ENCODE measurements around the gene IGF2.

The IGF2 gene

GRCh38 chr11:2122222-2122906 is 16.8 kb downstream of the IGF2 start:
- TF ChIP-seq ZNF670 (tag by site-specific recombination; IDR thresholded peaks at IDR 0.05; ENCODE audit: low read depth) (no peak), ZNF792 (tag by site-specific recombination; IDR thresholded peaks at IDR 0.05) (no peak), INSM2 (tag by site-specific recombination; IDR thresholded peaks at IDR 0.05) (no peak), ZNF248 (tag by site-specific recombination; IDR thresholded peaks at IDR 0.05) (no peak), ZNF433 (tag by site-specific recombination; IDR thresholded peaks at IDR 0.05; ENCODE audit: low read depth) (no peak), KLF16 (tag by site-specific recombination; IDR thresholded peaks at IDR 0.05) (no peak), ZNF114 (tag by site-specific recombination; IDR thresholded peaks at IDR 0.05) (no peak), KLF8 (tag by site-specific recombination; IDR thresholded peaks at IDR 0.05) (no peak), ZNF416 (tag by site-specific recombination; IDR thresholded peaks at IDR 0.05) (no peak), ZNF274 (IDR thresholded peaks at IDR 0.05; ENCODE audit: low read length) (no peak), ZNF274 (tag by site-specific recombination; IDR thresholded peaks at IDR 0.05; ENCODE audit: borderline replicate concordance) (no peak), ZNF175 (tag by site-specific recombination; IDR thresholded peaks at IDR 0.05) (no peak), ZNF777 (tag by site-specific recombination; IDR thresholded peaks at IDR 0.05; ENCODE audit: borderline replicate concordance) (no peak), ZNF157 (tag by site-specific recombination; IDR thresholded peaks at IDR 0.05) (no peak)
- TF ChIP-seq, protein P1, sequence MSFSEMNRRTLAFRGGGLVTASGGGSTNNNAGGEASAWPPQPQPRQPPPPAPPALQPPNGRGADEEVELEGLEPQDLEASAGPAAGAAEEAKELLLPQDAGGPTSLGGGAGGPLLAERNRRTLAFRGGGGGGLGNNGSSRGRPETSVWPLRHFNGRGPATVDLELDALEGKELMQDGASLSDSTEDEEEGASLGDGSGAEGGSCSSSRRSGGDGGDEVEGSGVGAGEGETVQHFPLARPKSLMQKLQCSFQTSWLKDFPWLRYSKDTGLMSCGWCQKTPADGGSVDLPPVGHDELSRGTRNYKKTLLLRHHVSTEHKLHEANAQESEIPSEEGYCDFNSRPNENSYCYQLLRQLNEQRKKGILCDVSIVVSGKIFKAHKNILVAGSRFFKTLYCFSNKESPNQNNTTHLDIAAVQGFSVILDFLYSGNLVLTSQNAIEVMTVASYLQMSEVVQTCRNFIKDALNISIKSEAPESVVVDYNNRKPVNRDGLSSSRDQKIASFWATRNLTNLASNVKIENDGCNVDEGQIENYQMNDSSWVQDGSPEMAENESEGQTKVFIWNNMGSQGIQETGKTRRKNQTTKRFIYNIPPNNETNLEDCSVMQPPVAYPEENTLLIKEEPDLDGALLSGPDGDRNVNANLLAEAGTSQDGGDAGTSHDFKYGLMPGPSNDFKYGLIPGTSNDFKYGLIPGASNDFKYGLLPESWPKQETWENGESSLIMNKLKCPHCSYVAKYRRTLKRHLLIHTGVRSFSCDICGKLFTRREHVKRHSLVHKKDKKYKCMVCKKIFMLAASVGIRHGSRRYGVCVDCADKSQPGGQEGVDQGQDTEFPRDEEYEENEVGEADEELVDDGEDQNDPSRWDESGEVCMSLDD (tag by site-specific recombination; IDR thresholded peaks at IDR 0.05), result no peak
- TF ChIP-seq, protein P2, sequence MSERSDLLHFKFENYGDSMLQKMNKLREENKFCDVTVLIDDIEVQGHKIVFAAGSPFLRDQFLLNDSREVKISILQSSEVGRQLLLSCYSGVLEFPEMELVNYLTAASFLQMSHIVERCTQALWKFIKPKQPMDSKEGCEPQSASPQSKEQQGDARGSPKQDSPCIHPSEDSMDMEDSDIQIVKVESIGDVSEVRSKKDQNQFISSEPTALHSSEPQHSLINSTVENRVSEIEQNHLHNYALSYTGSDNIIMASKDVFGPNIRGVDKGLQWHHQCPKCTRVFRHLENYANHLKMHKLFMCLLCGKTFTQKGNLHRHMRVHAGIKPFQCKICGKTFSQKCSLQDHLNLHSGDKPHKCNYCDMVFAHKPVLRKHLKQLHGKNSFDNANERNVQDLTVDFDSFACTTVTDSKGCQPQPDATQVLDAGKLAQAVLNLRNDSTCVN (tag by site-specific recombination; optimal IDR thresholded peaks at IDR 0.05), result no peak
- TF ChIP-seq, protein P3, sequence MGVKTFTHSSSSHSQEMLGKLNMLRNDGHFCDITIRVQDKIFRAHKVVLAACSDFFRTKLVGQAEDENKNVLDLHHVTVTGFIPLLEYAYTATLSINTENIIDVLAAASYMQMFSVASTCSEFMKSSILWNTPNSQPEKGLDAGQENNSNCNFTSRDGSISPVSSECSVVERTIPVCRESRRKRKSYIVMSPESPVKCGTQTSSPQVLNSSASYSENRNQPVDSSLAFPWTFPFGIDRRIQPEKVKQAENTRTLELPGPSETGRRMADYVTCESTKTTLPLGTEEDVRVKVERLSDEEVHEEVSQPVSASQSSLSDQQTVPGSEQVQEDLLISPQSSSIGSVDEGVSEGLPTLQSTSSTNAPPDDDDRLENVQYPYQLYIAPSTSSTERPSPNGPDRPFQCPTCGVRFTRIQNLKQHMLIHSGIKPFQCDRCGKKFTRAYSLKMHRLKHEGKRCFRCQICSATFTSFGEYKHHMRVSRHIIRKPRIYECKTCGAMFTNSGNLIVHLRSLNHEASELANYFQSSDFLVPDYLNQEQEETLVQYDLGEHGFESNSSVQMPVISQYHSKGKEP (tag by site-specific recombination; IDR thresholded peaks at IDR 0.05), result no peak
- TF ChIP-seq, protein P4, sequence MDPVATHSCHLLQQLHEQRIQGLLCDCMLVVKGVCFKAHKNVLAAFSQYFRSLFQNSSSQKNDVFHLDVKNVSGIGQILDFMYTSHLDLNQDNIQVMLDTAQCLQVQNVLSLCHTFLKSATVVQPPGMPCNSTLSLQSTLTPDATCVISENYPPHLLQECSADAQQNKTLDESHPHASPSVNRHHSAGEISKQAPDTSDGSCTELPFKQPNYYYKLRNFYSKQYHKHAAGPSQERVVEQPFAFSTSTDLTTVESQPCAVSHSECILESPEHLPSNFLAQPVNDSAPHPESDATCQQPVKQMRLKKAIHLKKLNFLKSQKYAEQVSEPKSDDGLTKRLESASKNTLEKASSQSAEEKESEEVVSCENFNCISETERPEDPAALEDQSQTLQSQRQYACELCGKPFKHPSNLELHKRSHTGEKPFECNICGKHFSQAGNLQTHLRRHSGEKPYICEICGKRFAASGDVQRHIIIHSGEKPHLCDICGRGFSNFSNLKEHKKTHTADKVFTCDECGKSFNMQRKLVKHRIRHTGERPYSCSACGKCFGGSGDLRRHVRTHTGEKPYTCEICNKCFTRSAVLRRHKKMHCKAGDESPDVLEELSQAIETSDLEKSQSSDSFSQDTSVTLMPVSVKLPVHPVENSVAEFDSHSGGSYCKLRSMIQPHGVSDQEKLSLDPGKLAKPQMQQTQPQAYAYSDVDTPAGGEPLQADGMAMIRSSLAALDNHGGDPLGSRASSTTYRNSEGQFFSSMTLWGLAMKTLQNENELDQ (tag by site-specific recombination; IDR thresholded peaks at IDR 0.05; ENCODE audit: low read depth), result no peak
- TF ChIP-seq, protein P5, sequence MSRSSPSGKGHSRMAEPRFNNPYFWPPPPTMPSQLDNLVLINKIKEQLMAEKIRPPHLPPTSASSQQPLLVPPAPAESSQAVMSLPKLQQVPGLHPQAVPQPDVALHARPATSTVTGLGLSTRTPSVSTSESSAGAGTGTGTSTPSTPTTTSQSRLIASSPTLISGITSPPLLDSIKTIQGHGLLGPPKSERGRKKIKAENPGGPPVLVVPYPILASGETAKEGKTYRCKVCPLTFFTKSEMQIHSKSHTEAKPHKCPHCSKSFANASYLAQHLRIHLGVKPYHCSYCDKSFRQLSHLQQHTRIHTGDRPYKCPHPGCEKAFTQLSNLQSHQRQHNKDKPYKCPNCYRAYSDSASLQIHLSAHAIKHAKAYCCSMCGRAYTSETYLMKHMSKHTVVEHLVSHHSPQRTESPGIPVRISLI (tag by site-specific recombination; IDR thresholded peaks at IDR 0.05), result no peak
- no peaks in the 10 kb centered on the region for H3K9me3 ChIP-seq (ENCODE audit: control insufficient read depth, insufficient read depth, low read depth, low read length)
- POLR2A ChIA-PET, result no interaction called here
- no peak overlapping the region for H3K4me3 ChIP-seq (ENCODE audit: low read depth, low read length)
- H3K36me3 ChIP-seq (ENCODE audit: control insufficient read depth in 2 of 2, insufficient read depth in 1 of 2, low read length in 2 of 2), result no peaks in the 10 kb centered on the region
- CTCF ChIA-PET, result no interaction called here
- H3K4me1 ChIP-seq (ENCODE audit: control insufficient read depth, insufficient read depth, low read length), result no peaks in the 10 kb centered on the region
- no peak overlapping the region for H3K27ac ChIP-seq (ENCODE audit: extremely low read depth, low read depth, low read length)

All from HEK293 (cell line).